Common myeloid progenitor, CD34-positive (primary cell): ENCODE data around the gene SLC4A9.

Source experiments
- CTCF ChIA-PET: fragments of 350-600 bp; sonication (Branson Sonifier 250); formaldehyde crosslinking; loops from one replicate; lab custom pipeline; 2021; ENCODE audit warnings: antibody characterized with exemption; lab: Charles Lee
- POLR2A ChIA-PET: fragments of 350-600 bp; sonication (Branson Sonifier 250); formaldehyde crosslinking; loops from one replicate; lab custom pipeline; 2021; ENCODE audit warnings: antibody characterized with exemption; lab: Charles Lee
- DNase-seq, 3 donors: peaks; one replicate each; pipeline versions ENCODE4 v3.0.0 to v3.0.0-alpha.2; 2013
- H3K27ac ChIP-seq, 2 experiments: 1 replicate in 1 of 2; 2 replicates in 1 of 2; pipeline ENCODE4 v1.7.0; 2013; ENCODE audit warnings: inconsistent platforms in 2 of 2, low read length in 2 of 2, mild to moderate bottlenecking in 2 of 2, low read depth in 1 of 2, moderate library complexity in 1 of 2; ENCODE audit not compliant: severe bottlenecking in 2 of 2, insufficient read depth in 1 of 2, poor library complexity in 1 of 2
- H3K27me3 ChIP-seq, 5 experiments: replicated peaks in 2 of 5; 1 replicate in 3 of 5; 2 replicates in 2 of 5; pipeline versions ENCODE4 v1.6.1 to v1.7.0; 2013; ENCODE audit warnings: low read length in 4 of 5, mild to moderate bottlenecking in 2 of 5, moderate library complexity in 2 of 5, inconsistent platforms in 1 of 5; ENCODE audit not compliant: insufficient read depth in 5 of 5, control insufficient read depth in 4 of 5
- H3K36me3 ChIP-seq, 4 experiments: 1 replicate in 2 of 4; 2 replicates in 2 of 4; pipeline versions ENCODE4 v1.6.1 to v1.7.0; 2013; ENCODE audit warnings: low read length in 3 of 4, control low read depth in 1 of 4, mild to moderate bottlenecking in 1 of 4; ENCODE audit not compliant: control insufficient read depth in 4 of 4, insufficient read depth in 4 of 4
- H3K4me1 ChIP-seq, 4 experiments: 1 replicate in 3 of 4; 2 replicates in 1 of 4; pipeline versions ENCODE4 v1.6.1 to v1.7.1; 2013; ENCODE audit warnings: low read length in 3 of 4, mild to moderate bottlenecking in 3 of 4, control low read depth in 1 of 4, inconsistent platforms in 1 of 4, moderate library complexity in 1 of 4; ENCODE audit not compliant: control insufficient read depth in 4 of 4, insufficient read depth in 4 of 4; ENCODE audit errors: control extremely low read depth in 1 of 4
- H3K4me3 ChIP-seq, 7 experiments: 1 replicate in 4 of 7; 2 replicates in 3 of 7; pipeline versions ENCODE4 v1.5.1 to v1.7.0; 2013; ENCODE audit warnings: mild to moderate bottlenecking in 7 of 7, low read length in 6 of 7, moderate library complexity in 6 of 7, inconsistent platforms in 2 of 7, low read depth in 2 of 7, control low read depth in 1 of 7; ENCODE audit not compliant: insufficient read depth in 4 of 7, control insufficient read depth in 1 of 7; ENCODE audit errors: extremely low read depth in 1 of 7
- H3K9me3 ChIP-seq, 5 experiments: 1 replicate in 4 of 5; 2 replicates in 1 of 5; pipeline versions ENCODE4 v1.6.1 to v1.7.1; 2013; ENCODE audit warnings: low read length in 4 of 5, mild to moderate bottlenecking in 2 of 5, inconsistent platforms in 1 of 5, low read depth in 1 of 5, moderate library complexity in 1 of 5; ENCODE audit not compliant: control insufficient read depth in 4 of 5, insufficient read depth in 2 of 5; ENCODE audit errors: control extremely low read depth in 1 of 5
- WGBS: methylation state at CpG from one replicate; pipeline ENCODE4 v1.1.5; 2013; ENCODE audit not compliant: insufficient coverage; 5-methylcytosine and 5-hydroxymethylcytosine counted together

SLC4A9 gene

GRCh38 chr5:140364472-140364765 is 4.4 kb downstream of the SLC4A9 start:
- CTCF ChIA-PET = interaction anchor here (0.8 to 2.7 kb wide), 4 partner anchors 8 to 128 kb away, joined by 4 to 13 read pairs (median 6); no protein-coding TSS in a partner anchor
- no peak overlapping the region for H3K4me3 ChIP-seq

GRCh38 chr5:140365282-140365681 is 5.3 kb downstream of the SLC4A9 start:
- no peaks in the 10 kb centered on the region for H3K36me3 ChIP-seq
- H3K27ac ChIP-seq = no peak overlapping the region
- no peak for DNase-seq
- no peak overlapping the region for H3K4me3 ChIP-seq
- no peaks in the 10 kb centered on the region for H3K27me3 ChIP-seq
- H3K4me1 ChIP-seq = peaks cover 0 to 6% (median 4%) of the 10 kb centered on the region in 4 experiments
- ChIA-PET CTCF (interaction anchor here (0.6 to 2.7 kb wide), 5 partner anchors 13 to 121 kb away, joined by 3 to 13 read pairs (median 3); no protein-coding TSS in a partner anchor), POLR2A (no interaction called here)
- 60% methylated on average over 1 of the region's 3 CpGs for WGBS
- H3K9me3 ChIP-seq = no peaks in the 10 kb centered on the region

More at GRCh38 chr5:140364472-140364765, 4.4 kb downstream of the SLC4A9 start:
- no peaks in the 10 kb centered on the region for H3K9me3 ChIP-seq
- no peak for DNase-seq
- H3K4me1 ChIP-seq = peaks cover 0 to 6% (median 4%) of the 10 kb centered on the region in 4 experiments
- WGBS = 86% methylated on average over 1 of the region's 3 CpGs
- POLR2A ChIA-PET = no interaction called here
- H3K27ac ChIP-seq = no peak overlapping the region
- H3K27me3 ChIP-seq = no peaks in the 10 kb centered on the region
- no peaks in the 10 kb centered on the region for H3K36me3 ChIP-seq

GRCh38 chr5:140365941-140366340 is 5.9 kb downstream of the SLC4A9 start:
- no peak overlapping the region for H3K4me3 ChIP-seq
- H3K9me3 ChIP-seq = no peaks in the 10 kb centered on the region
- H3K4me1 ChIP-seq = peaks cover 0 to 6% (median 4%) of the 10 kb centered on the region in 4 experiments
- H3K36me3 ChIP-seq = no peaks in the 10 kb centered on the region
- no peak for DNase-seq
- no peak overlapping the region for H3K27ac ChIP-seq
- ChIA-PET CTCF (interaction anchor here (0.6 to 1.4 kb wide), 10 partner anchors 11 to 293 kb away, joined by 3 to 6 read pairs (median 3); partner anchors contain the start of gene HBEGF), POLR2A (no interaction called here)
- WGBS = 100% methylated on average over 3 of the region's 4 CpGs
- H3K27me3 ChIP-seq = no peaks in the 10 kb centered on the region

GRCh38 chr5:140366589-140367255 is 6.7 kb downstream of the SLC4A9 start:
- POLR2A ChIA-PET = interaction anchor here (0.8 kb wide), 1 partner anchor 281 kb away, joined by 4 read pairs; the partner anchor contains the start of genes IK and NDUFA2
- CTCF ChIA-PET = interaction anchor here (0.8 to 1.4 kb wide), 7 partner anchors 12 to 294 kb away, joined by 3 to 6 read pairs (median 4); partner anchors contain the start of gene HBEGF
- H3K9me3 ChIP-seq = no peaks in the 10 kb centered on the region
- H3K4me1 ChIP-seq = peaks cover 0 to 6% (median 4%) of the 10 kb centered on the region in 4 experiments
- H3K4me3 ChIP-seq = no peak overlapping the region
- no peaks in the 10 kb centered on the region for H3K27me3 ChIP-seq
- H3K27ac ChIP-seq = no peak overlapping the region
- WGBS = 90% methylated on average over 3 of the region's 7 CpGs
- DNase-seq = no peak
- H3K36me3 ChIP-seq = no peaks in the 10 kb centered on the region

- no peak overlapping the region for H3K27ac ChIP-seq
- ChIA-PET CTCF (interaction anchor here (1.0 to 2.0 kb wide), 4 partner anchors 13 to 81 kb away, joined by 3 to 6 read pairs (median 4); no protein-coding TSS in a partner anchor), POLR2A (interaction anchor here (0.8 kb wide), 1 partner anchor 280 kb away, joined by 4 read pairs; the partner anchor contains the start of genes IK and NDUFA2)
These were observed 7.4 kb downstream of the SLC4A9 start for GRCh38 chr5:140367256-140368013.

GRCh38 chr5:140371356-140372151 is 11.6 kb downstream of the SLC4A9 start:
- Histone ChIP-seq H3K4me3 (no peak overlapping the region), H3K36me3 (no peaks in the 10 kb centered on the region), H3K27me3 (no peaks in the 10 kb centered on the region), H3K4me1 (peaks cover 0 to 4% (median 1%) of the 10 kb centered on the region in 4 experiments), H3K9me3 (no peaks in the 10 kb centered on the region), H3K27ac (no peak overlapping the region)
- DNase-seq = peak in 1 of 3 donors; percentile 18
- no CpG with 5 or more reads among the region's 3 CpGs for WGBS
- ChIA-PET POLR2A (no interaction called here), CTCF (interaction anchor here (0.9 to 2.4 kb wide), 14 partner anchors 8 to 264 kb away, joined by 3 to 10 read pairs (median 4); partner anchors contain the start of gene SLC4A9)

More at GRCh38 chr5:140367256-140368013, 7.4 kb downstream of the SLC4A9 start:
- H3K27me3 ChIP-seq = no peaks in the 10 kb centered on the region
- DNase-seq = no peak
- H3K4me1 ChIP-seq = peaks cover 0 to 6% (median 4%) of the 10 kb centered on the region in 4 experiments
- H3K9me3 ChIP-seq = no peaks in the 10 kb centered on the region
- no peak overlapping the region for H3K4me3 ChIP-seq
- H3K36me3 ChIP-seq = no peaks in the 10 kb centered on the region
- WGBS = 90% methylated on average over 8 of the region's 8 CpGs
